Gastrocnemius medialis (tissue), 4 donors: ENCODE results near the gene SPATA31A5.
"Not testable (repeated sequence)": the region's sequence is repeated elsewhere in the genome, so short reads cannot be mapped to it uniquely, and the experiment has no call there.

Experiments used
- POLR2A ChIP-seq, 2 donors: fragments of 450-650 bp; IDR thresholded peaks; one replicate each; pipeline ENCODE4 v1.6.1; 2017; ENCODE audit warnings: antibody characterized with exemption in 2 of 2, mild to moderate bottlenecking in 2 of 2, moderate library complexity in 2 of 2
- TF ChIP-seq, protein P1 (sequence below), 5 experiments: fragments of 450-650 bp in 3 of 5; fragments of 200-600 bp in 2 of 5; sonication (generic) in 2 of 5; IDR thresholded peaks in 4 of 5; conservative IDR thresholded peaks in 1 of 5; 1 replicate in 4 of 5; 2 replicates in 1 of 5; pipeline ENCODE4 v1.5.1; 2016 to 2019; ENCODE audit warnings: antibody characterized with exemption in 5 of 5, mild to moderate bottlenecking in 3 of 5, moderate library complexity in 3 of 5

DNA sequence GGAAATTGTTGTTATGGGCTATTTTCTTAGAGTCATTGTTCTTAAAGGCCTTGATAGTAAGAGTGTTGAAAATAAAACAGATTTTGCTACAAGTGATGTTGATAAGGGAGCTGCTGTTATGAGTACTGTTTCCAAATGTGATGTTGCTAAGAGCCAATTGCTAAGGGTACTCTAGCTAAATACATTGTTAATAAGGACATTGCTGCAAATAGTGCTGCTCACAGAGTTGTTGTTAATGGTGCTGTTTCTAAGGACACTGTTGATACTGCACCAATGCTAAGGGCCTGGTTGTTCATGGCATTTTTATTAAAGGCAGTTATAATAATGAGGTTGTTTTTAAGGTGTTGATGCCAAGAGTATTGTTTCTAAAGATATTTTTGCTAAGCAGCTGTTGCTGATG lies 52.2 kb downstream of the SPATA31A5 start:
- TF ChIP-seq, protein P1, sequence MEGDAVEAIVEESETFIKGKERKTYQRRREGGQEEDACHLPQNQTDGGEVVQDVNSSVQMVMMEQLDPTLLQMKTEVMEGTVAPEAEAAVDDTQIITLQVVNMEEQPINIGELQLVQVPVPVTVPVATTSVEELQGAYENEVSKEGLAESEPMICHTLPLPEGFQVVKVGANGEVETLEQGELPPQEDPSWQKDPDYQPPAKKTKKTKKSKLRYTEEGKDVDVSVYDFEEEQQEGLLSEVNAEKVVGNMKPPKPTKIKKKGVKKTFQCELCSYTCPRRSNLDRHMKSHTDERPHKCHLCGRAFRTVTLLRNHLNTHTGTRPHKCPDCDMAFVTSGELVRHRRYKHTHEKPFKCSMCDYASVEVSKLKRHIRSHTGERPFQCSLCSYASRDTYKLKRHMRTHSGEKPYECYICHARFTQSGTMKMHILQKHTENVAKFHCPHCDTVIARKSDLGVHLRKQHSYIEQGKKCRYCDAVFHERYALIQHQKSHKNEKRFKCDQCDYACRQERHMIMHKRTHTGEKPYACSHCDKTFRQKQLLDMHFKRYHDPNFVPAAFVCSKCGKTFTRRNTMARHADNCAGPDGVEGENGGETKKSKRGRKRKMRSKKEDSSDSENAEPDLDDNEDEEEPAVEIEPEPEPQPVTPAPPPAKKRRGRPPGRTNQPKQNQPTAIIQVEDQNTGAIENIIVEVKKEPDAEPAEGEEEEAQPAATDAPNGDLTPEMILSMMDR (IDR thresholded peaks at IDR 0.05 in 4 of 5, conservative IDR thresholded peaks at IDR 0.05 in 1 of 5), result not testable (repeated sequence)
- TF ChIP-seq POLR2A (IDR thresholded peaks at IDR 0.05), result not testable (repeated sequence)
